Ishikawa (cell line): ENCODE data around the gene ARPC5L.
A peak's percentile ranks its signal among the peaks of the same experiment; 100 is the strongest.

Source experiments
- CEBPB ChIP-seq: IDR thresholded peaks from 2 replicates; pipeline ENCODE4 v1.6.1; 2012
- CREB1 ChIP-seq: IDR thresholded peaks from 2 replicates; pipeline ENCODE4 v1.6.1; 2012; ENCODE audit warnings: low read depth
- EGR1 ChIP-seq: IDR thresholded peaks from 2 replicates; pipeline ENCODE4 v1.6.1; 2012
- EP300 ChIP-seq: IDR thresholded peaks from 2 replicates; pipeline ENCODE4 v1.6.1; 2012; ENCODE audit warnings: borderline replicate concordance
- FOXM1 ChIP-seq: IDR thresholded peaks from 2 replicates; pipeline ENCODE4 v1.6.1; 2012; ENCODE audit warnings: low read depth, borderline replicate concordance
- NFIC ChIP-seq: IDR thresholded peaks from 2 replicates; pipeline ENCODE4 v1.6.1; 2012
- RAD21 ChIP-seq: IDR thresholded peaks from 2 replicates; pipeline ENCODE4 v1.6.1; 2012; ENCODE audit warnings: low read depth
- TAF1 ChIP-seq: IDR thresholded peaks from 2 replicates; pipeline ENCODE4 v1.6.1; 2012; ENCODE audit warnings: low read depth, mild to moderate bottlenecking
- TCF12 ChIP-seq: IDR thresholded peaks from 2 replicates; pipeline ENCODE4 v1.6.1; 2012; ENCODE audit warnings: low read depth
- TEAD4 ChIP-seq: IDR thresholded peaks from 2 replicates; pipeline ENCODE4 v1.6.1; 2012
- YY1 ChIP-seq: IDR thresholded peaks from 2 replicates; pipeline ENCODE4 v1.6.1; 2012; ENCODE audit warnings: low read depth
- ZBTB7A ChIP-seq: IDR thresholded peaks from 2 replicates; pipeline ENCODE4 v1.6.1; 2012; ENCODE audit warnings: low read depth
- TF ChIP-seq, protein P1 (sequence below): IDR thresholded peaks from 2 replicates; pipeline ENCODE4 v1.6.1; 2012; ENCODE audit warnings: low read depth, mild to moderate bottlenecking
- TF ChIP-seq, protein P2 (sequence below): IDR thresholded peaks from 2 replicates; pipeline ENCODE4 v1.6.1; 2012
- TF ChIP-seq, protein P3 (sequence below): IDR thresholded peaks from 2 replicates; pipeline ENCODE4 v1.6.1; 2012

The ARPC5L gene

DNA sequence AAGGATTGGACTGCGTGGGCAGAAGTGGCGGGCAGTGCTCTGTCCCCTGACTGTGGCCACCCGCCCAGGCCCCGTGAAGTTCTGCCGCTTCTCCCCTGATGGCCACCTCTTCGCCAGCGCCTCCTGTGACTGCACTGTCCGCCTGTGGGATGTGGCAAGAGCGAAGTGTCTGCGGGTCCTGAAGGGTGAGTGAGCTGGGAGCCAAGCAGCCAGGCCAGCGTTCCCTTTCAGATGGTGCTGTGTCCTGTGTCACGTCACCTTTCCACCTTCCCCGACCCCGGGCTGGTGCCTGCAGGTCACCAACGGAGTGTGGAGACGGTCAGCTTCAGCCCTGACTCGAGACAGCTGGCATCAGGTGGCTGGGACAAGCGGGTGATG, 6.4 kb upstream of the ARPC5L start:
- TF ChIP-seq, protein P1, sequence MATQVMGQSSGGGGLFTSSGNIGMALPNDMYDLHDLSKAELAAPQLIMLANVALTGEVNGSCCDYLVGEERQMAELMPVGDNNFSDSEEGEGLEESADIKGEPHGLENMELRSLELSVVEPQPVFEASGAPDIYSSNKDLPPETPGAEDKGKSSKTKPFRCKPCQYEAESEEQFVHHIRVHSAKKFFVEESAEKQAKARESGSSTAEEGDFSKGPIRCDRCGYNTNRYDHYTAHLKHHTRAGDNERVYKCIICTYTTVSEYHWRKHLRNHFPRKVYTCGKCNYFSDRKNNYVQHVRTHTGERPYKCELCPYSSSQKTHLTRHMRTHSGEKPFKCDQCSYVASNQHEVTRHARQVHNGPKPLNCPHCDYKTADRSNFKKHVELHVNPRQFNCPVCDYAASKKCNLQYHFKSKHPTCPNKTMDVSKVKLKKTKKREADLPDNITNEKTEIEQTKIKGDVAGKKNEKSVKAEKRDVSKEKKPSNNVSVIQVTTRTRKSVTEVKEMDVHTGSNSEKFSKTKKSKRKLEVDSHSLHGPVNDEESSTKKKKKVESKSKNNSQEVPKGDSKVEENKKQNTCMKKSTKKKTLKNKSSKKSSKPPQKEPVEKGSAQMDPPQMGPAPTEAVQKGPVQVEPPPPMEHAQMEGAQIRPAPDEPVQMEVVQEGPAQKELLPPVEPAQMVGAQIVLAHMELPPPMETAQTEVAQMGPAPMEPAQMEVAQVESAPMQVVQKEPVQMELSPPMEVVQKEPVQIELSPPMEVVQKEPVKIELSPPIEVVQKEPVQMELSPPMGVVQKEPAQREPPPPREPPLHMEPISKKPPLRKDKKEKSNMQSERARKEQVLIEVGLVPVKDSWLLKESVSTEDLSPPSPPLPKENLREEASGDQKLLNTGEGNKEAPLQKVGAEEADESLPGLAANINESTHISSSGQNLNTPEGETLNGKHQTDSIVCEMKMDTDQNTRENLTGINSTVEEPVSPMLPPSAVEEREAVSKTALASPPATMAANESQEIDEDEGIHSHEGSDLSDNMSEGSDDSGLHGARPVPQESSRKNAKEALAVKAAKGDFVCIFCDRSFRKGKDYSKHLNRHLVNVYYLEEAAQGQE: no peak
- TF ChIP-seq, protein P2, sequence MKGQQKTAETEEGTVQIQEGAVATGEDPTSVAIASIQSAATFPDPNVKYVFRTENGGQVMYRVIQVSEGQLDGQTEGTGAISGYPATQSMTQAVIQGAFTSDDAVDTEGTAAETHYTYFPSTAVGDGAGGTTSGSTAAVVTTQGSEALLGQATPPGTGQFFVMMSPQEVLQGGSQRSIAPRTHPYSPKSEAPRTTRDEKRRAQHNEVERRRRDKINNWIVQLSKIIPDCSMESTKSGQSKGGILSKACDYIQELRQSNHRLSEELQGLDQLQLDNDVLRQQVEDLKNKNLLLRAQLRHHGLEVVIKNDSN: no peak
- TF ChIP-seq EP300 (no peak), ZBTB7A (no peak), YY1 (no peak), RAD21 (no peak), TEAD4 (no peak), TCF12 (no peak), FOXM1 (no peak), NFIC (no peak), CREB1 (no peak), EGR1 (no peak), TAF1 (no peak), CEBPB (no peak)
- TF ChIP-seq, protein P3, sequence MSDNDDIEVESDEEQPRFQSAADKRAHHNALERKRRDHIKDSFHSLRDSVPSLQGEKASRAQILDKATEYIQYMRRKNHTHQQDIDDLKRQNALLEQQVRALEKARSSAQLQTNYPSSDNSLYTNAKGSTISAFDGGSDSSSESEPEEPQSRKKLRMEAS: no peak

- TF ChIP-seq EP300 (peak; percentile 26; the same call in 1 of the 2 replicates), TAF1 (no peak), YY1 (no peak), RAD21 (peak; percentile 33; the same call in 1 of the 2 replicates), TCF12 (no peak), ZBTB7A (no peak)
- TF ChIP-seq, protein P1: no peak
- TF ChIP-seq, protein P2: no peak
These were observed 5.8 kb upstream of the ARPC5L start for GRCh38 chr9:124855944-124856765.

DNA sequence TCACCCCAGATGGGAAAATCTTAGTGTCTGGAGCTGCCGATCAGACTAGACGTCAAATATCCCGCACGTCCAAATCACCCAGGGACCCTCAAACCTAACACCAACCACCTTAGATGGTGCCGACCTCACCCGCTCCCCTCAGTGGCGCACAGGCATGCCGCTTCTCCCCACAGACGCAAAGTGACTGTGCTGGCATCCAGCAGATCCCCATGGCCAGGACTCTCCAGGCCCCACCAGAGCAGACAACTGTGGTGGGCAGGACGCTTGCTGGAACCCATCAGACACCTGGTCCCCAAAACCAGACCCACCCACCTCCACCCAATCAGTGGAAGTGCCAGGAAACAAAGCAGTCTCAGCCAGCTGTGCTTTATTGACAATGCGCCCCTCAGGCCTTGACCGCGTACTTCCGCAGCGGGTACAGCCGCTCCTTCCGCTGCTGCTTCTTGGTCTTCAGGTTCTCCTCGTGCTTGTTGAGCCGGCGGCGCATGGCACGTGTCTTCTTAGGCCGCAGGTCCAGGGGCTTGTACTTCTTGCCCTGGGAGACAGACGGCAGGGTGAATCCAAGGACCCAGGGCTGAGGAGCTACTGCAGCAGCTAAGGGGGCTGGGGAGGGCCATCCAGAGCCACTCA, 4.3 kb upstream of the ARPC5L start:
- TF ChIP-seq YY1 (no peak), CREB1 (no peak), RAD21 (no peak), EP300 (no peak), TAF1 (no peak), EGR1 (no peak), CEBPB (no peak), TEAD4 (no peak)
- TF ChIP-seq, protein P3: no peak
- TF ChIP-seq, protein P1: no peak

DNA sequence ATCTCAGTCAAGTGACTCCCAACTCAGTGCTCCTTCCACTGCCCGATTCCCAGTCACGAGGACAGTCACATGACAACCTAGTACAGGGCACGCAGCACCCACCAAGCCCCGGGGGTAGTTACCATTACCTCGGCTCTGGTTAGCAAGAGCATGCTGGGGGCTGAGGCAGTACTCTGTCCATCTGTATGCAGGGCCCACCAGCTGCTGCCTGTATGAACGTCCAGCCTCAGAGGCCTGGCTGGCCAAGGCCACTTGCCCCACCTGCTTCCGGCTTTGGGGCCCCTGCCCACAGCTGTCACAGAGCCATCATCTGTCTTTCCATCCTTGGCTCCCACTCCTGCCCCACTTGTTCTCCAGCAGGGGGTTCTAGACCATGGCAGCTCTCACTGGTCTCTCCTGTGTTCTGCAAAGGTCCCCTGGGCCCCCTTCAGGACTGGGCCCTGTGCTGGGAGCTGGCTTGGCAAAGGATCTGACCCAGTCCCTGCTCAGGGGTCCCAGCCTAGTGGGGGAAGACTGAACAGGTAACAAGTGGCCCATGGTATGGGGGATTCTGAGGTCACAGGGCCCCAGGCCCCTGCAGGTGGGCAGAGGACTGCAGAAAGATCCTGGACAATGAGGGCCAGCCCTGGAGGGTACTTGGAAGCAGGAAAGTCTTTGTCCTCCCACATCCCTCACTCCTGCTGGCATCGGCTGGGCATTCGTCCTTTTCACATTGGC, 3.4 kb upstream of the ARPC5L start:
- TF ChIP-seq, protein P1: no peak
- TF ChIP-seq CREB1 (no peak), CEBPB (no peak), TAF1 (no peak), TEAD4 (no peak), NFIC (no peak), TCF12 (no peak), YY1 (no peak), RAD21 (no peak), EP300 (no peak), EGR1 (no peak), ZBTB7A (no peak), FOXM1 (no peak)
- TF ChIP-seq, protein P3: no peak
- TF ChIP-seq, protein P2: no peak
